Parathyroid adenoma (tissue), 2 donors: ENCODE data around the gene AATF.

ENCODE experiments used
- H2AFZ ChIP-seq: fragments of 300-600 bp; sonication (generic); one replicate; pipeline ENCODE4 v1.7.0; 2017; ENCODE audit warnings: antibody characterized with exemption, mild to moderate bottlenecking
- H3K27ac ChIP-seq: fragments of 300-600 bp; sonication (generic); one replicate; pipeline ENCODE4 v1.7.0; 2017
- H3K27me3 ChIP-seq: fragments of 300-600 bp; sonication (generic); one replicate; pipeline ENCODE4 v1.7.0; 2017; ENCODE audit warnings: low read length; ENCODE audit not compliant: control insufficient read depth, insufficient read depth
- H3K36me3 ChIP-seq: fragments of 300-600 bp; sonication (generic); one replicate; pipeline ENCODE4 v1.7.0; 2017; ENCODE audit warnings: low read length; ENCODE audit not compliant: control insufficient read depth, insufficient read depth
- H3K4me1 ChIP-seq: fragments of 300-600 bp; sonication (generic); one replicate; pipeline ENCODE4 v1.7.0; 2017; ENCODE audit warnings: control low read depth
- H3K4me2 ChIP-seq: fragments of 300-600 bp; sonication (generic); one replicate; pipeline ENCODE4 v1.7.0; 2017; ENCODE audit warnings: low read length
- H3K4me3 ChIP-seq: fragments of 300-600 bp; sonication (generic); one replicate; pipeline ENCODE4 v1.7.0; 2017; ENCODE audit warnings: low read depth, low read length
- H3K79me2 ChIP-seq: fragments of 300-600 bp; sonication (generic); one replicate; pipeline ENCODE4 v1.7.0; 2017; ENCODE audit warnings: control low read depth
- H3K9ac ChIP-seq: fragments of 300-600 bp; sonication (generic); one replicate; pipeline ENCODE4 v1.7.0; 2017; ENCODE audit warnings: mild to moderate bottlenecking
- H3K9me3 ChIP-seq: fragments of 300-600 bp; sonication (generic); one replicate; pipeline ENCODE4 v1.7.0; 2017; ENCODE audit warnings: low read length; ENCODE audit not compliant: control insufficient read depth
- TF ChIP-seq, protein P1 (sequence below): fragments of 300-600 bp; sonication (generic); IDR thresholded peaks from one replicate; pipeline ENCODE4 v1.7.0; 2017; ENCODE audit warnings: antibody characterized with exemption, mild to moderate bottlenecking
- donor health status: primary hyperparathyroidism.

AATF gene

DNA sequence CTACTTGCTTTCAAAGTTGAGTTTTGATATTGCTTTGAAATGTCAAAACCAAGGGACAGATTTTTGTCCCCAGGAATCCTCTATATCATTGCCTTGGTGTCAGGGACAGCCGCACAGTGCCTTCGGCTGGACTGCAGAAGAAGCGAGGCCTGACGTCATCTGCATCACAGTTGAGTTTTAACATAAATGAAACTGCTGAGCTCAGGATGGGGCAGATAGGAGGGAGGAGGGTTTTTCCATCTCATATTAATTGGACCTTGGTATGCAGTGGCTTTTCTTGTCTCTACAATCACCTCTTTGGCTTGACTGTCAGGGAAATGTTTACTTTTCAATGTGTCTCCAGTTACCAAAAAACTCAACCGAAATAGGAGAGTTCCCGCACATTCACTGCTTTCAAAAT lies 111.3 kb downstream of the AATF start:
- no peak overlapping the region for H3K9ac ChIP-seq
- no peak overlapping the region for H3K4me2 ChIP-seq
- H3K27me3 ChIP-seq, result no peaks in the 10 kb centered on the region
- TF ChIP-seq, protein P1, sequence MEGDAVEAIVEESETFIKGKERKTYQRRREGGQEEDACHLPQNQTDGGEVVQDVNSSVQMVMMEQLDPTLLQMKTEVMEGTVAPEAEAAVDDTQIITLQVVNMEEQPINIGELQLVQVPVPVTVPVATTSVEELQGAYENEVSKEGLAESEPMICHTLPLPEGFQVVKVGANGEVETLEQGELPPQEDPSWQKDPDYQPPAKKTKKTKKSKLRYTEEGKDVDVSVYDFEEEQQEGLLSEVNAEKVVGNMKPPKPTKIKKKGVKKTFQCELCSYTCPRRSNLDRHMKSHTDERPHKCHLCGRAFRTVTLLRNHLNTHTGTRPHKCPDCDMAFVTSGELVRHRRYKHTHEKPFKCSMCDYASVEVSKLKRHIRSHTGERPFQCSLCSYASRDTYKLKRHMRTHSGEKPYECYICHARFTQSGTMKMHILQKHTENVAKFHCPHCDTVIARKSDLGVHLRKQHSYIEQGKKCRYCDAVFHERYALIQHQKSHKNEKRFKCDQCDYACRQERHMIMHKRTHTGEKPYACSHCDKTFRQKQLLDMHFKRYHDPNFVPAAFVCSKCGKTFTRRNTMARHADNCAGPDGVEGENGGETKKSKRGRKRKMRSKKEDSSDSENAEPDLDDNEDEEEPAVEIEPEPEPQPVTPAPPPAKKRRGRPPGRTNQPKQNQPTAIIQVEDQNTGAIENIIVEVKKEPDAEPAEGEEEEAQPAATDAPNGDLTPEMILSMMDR, result no peak
- peak overlapping the region; percentile 16 for H3K27ac ChIP-seq
- no peak overlapping the region for H3K4me3 ChIP-seq
- no peaks in the 10 kb centered on the region for H3K36me3 ChIP-seq
- no peaks in the 10 kb centered on the region for H3K79me2 ChIP-seq
- H3K9me3 ChIP-seq, result no peaks in the 10 kb centered on the region
- H2AFZ ChIP-seq, result no peak overlapping the region
- H3K4me1 ChIP-seq, result no peaks in the 10 kb centered on the region

DNA sequence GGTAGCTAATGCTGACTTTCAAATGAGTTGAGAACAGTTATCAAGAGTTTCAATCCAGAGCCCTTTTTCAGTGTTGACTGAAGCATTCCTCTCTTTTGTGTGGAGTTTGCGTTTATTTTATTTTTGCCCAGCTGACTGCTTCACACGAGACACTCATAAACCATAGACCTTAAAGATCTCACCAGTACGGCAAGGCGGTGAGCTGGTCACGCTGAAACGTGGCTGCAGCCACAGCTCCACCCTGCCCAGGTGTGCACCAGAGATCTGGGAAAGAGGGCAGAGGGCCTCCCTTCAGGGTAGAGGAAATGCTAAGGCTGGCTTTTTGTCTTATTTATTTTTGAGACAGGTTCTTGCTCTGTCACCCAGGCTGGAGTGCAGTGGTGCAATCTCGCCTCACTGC lies 112.2 kb downstream of the AATF start:
- Histone ChIP-seq H3K27me3 (no peaks in the 10 kb centered on the region), H3K79me2 (no peaks in the 10 kb centered on the region), H3K27ac (no peak overlapping the region), H2AFZ (no peak overlapping the region), H3K4me2 (no peak overlapping the region), H3K9me3 (no peaks in the 10 kb centered on the region), H3K4me1 (no peaks in the 10 kb centered on the region), H3K4me3 (no peak overlapping the region), H3K9ac (no peak overlapping the region), H3K36me3 (no peaks in the 10 kb centered on the region)
- TF ChIP-seq, protein P1, result no peak

DNA sequence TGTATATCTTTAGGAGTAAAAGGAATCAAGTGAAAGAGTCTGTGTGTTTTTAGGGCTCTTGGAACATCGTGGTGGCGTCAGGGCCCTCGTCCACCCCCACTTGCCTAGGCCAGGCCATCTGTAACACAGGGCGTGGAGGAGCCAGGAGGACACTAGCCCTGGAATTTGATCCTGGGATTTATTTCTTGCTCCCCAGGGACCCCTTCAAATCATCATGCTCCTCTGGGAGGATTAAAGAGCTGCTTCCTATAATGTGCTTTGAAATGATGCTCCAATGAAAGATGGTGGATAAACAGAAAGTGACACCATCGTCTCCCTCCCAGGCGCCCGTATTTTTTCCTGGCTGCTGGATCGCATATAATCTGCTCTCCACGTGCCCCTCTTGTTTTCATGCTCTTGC lies 113.3 kb downstream of the AATF start:
- no peak overlapping the region for H3K4me3 ChIP-seq
- no peak overlapping the region for H3K27ac ChIP-seq
- no peak overlapping the region for H3K9ac ChIP-seq
- no peaks in the 10 kb centered on the region for H3K79me2 ChIP-seq
- no peaks in the 10 kb centered on the region for H3K36me3 ChIP-seq
- H3K4me1 ChIP-seq, result no peaks in the 10 kb centered on the region
- H3K27me3 ChIP-seq, result no peaks in the 10 kb centered on the region
- H2AFZ ChIP-seq, result no peak overlapping the region
- TF ChIP-seq, protein P1, result no peak
- H3K4me2 ChIP-seq, result no peak overlapping the region
- no peaks in the 10 kb centered on the region for H3K9me3 ChIP-seq

DNA sequence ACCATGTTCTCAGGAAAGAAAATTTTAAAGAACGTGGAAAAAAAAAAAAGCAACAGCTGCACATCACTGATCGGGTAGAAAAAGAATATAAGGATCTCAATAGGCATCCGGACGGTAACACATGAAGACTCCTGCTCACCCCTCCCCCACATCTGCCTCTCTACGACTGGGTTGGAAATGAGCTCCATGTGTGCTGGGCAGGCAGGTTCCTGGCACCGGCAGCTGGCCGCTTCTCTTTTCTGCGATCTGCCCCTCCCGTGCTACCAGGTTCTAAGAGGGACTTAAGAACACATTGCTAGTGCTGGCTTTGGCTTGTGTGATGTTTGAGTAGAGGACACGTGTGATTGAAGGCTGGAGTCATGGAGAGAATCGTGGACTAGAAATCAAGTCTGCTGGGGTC lies 115.5 kb downstream of the AATF start:
- TF ChIP-seq, protein P1, result no peak
- Histone ChIP-seq H3K36me3 (no peaks in the 10 kb centered on the region), H3K9ac (no peak overlapping the region), H2AFZ (no peak overlapping the region), H3K4me1 (peaks cover 6% of the 10 kb centered on the region), H3K4me2 (no peak overlapping the region), H3K79me2 (no peaks in the 10 kb centered on the region), H3K27me3 (no peaks in the 10 kb centered on the region), H3K4me3 (no peak overlapping the region), H3K9me3 (no peaks in the 10 kb centered on the region), H3K27ac (no peak overlapping the region)

DNA sequence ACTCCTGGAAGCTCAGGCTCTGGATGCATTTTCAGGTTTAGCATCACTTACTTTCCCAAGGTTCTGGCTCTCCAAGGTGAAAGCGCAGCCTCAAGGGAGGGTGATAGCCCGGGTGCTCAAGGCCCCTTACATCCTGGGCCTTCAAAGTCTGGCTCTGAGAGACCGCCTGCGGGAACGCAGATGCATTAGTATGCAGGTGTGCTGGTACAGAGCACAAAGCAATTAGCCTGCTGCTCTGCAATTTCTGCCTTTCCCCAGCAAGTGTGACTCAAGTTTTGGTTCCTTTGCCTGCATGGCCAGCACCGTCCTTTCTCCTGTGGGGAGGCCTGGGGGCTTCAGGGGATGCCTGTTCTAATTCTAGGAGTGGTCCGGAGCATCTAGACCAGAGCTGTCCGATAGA lies 116.2 kb downstream of the AATF start:
- no peaks in the 10 kb centered on the region for H3K79me2 ChIP-seq
- H2AFZ ChIP-seq, result no peak overlapping the region
- H3K4me2 ChIP-seq, result no peak overlapping the region
- no peaks in the 10 kb centered on the region for H3K36me3 ChIP-seq
- no peaks in the 10 kb centered on the region for H3K27me3 ChIP-seq
- TF ChIP-seq, protein P1, result no peak
- no peak overlapping the region for H3K9ac ChIP-seq
- no peaks in the 10 kb centered on the region for H3K9me3 ChIP-seq
- no peak overlapping the region for H3K27ac ChIP-seq
- H3K4me1 ChIP-seq, result peaks cover 6% of the 10 kb centered on the region
- H3K4me3 ChIP-seq, result no peak overlapping the region
